ENCODE results near the gene DOCK4.

Gene DOCK4

GRCh38 chr7:112061051-112061450 lies 145.1 kb downstream of the DOCK4 start:
- no peak overlapping the region for H3K9ac ChIP-seq (ENCODE audit: low read depth, low read length)
- no peaks in the 10 kb centered on the region for H3K9me3 ChIP-seq (ENCODE audit: control insufficient read depth, insufficient read depth, low read length)
- H3K36me3 ChIP-seq (ENCODE audit: insufficient read depth, low read length), result no peaks in the 10 kb centered on the region
- H3K4me1 ChIP-seq (ENCODE audit: insufficient read depth, low read length), result no peaks in the 10 kb centered on the region; the same call in 1 of the 2 replicates

- H3K4me1 ChIP-seq (ENCODE audit: insufficient read depth, low read length), result no peaks in the 10 kb centered on the region; the same call in 1 of the 2 replicates
- no peaks in the 10 kb centered on the region for H3K36me3 ChIP-seq (ENCODE audit: insufficient read depth, low read length)
- H3K9me3 ChIP-seq (ENCODE audit: control insufficient read depth, insufficient read depth, low read length), result no peaks in the 10 kb centered on the region
- H3K9ac ChIP-seq (ENCODE audit: low read depth, low read length), result no peak overlapping the region
Measured at GRCh38 chr7:112060625-112061024, 145.6 kb downstream of the DOCK4 start.

- H3K9ac ChIP-seq (ENCODE audit: low read depth, low read length), result no peak overlapping the region
- no peaks in the 10 kb centered on the region for H3K9me3 ChIP-seq (ENCODE audit: control insufficient read depth, insufficient read depth, low read length)
- H3K36me3 ChIP-seq (ENCODE audit: insufficient read depth, low read length), result no peaks in the 10 kb centered on the region
- H3K4me1 ChIP-seq (ENCODE audit: insufficient read depth, low read length), result no peaks in the 10 kb centered on the region; the same call in 1 of the 2 replicates
Measured at GRCh38 chr7:112059675-112060074, 146.5 kb downstream of the DOCK4 start.

- no peaks in the 10 kb centered on the region for H3K9me3 ChIP-seq (ENCODE audit: control insufficient read depth, insufficient read depth, low read length)
- H3K4me1 ChIP-seq (ENCODE audit: insufficient read depth, low read length), result no peaks in the 10 kb centered on the region; the same call in 1 of the 2 replicates
- no peaks in the 10 kb centered on the region for H3K36me3 ChIP-seq (ENCODE audit: insufficient read depth, low read length)
- no peak overlapping the region for H3K9ac ChIP-seq (ENCODE audit: low read depth, low read length)
Measured at GRCh38 chr7:112058686-112059085, 147.5 kb downstream of the DOCK4 start.

GRCh38 chr7:112056409-112056808 lies 149.8 kb downstream of the DOCK4 start:
- H3K9ac ChIP-seq (ENCODE audit: low read depth, low read length), result no peak overlapping the region
- no peaks in the 10 kb centered on the region; the same call in 1 of the 2 replicates for H3K4me1 ChIP-seq (ENCODE audit: insufficient read depth, low read length)
- no peaks in the 10 kb centered on the region for H3K36me3 ChIP-seq (ENCODE audit: insufficient read depth, low read length)
- H3K9me3 ChIP-seq (ENCODE audit: control insufficient read depth, insufficient read depth, low read length), result no peaks in the 10 kb centered on the region

- Histone ChIP-seq H3K36me3 (ENCODE audit: insufficient read depth, low read length) (no peaks in the 10 kb centered on the region), H3K9me3 (ENCODE audit: control insufficient read depth, insufficient read depth, low read length) (no peaks in the 10 kb centered on the region), H3K4me1 (ENCODE audit: insufficient read depth, low read length) (no peaks in the 10 kb centered on the region; the same call in 1 of the 2 replicates), H3K9ac (ENCODE audit: low read depth, low read length) (no peak overlapping the region)
Measured at GRCh38 chr7:112053737-112054069, 152.5 kb downstream of the DOCK4 start.

GRCh38 chr7:112052993-112053736 lies 153.0 kb downstream of the DOCK4 start:
- Histone ChIP-seq H3K36me3 (ENCODE audit: insufficient read depth, low read length) (no peaks in the 10 kb centered on the region), H3K4me1 (ENCODE audit: insufficient read depth, low read length) (no peaks in the 10 kb centered on the region), H3K9ac (ENCODE audit: low read depth, low read length) (no peak overlapping the region), H3K9me3 (ENCODE audit: control insufficient read depth, insufficient read depth, low read length) (no peaks in the 10 kb centered on the region)

GRCh38 chr7:112052498-112052897 lies 153.7 kb downstream of the DOCK4 start:
- H3K9ac ChIP-seq (ENCODE audit: low read depth, low read length), result no peak overlapping the region

GRCh38 chr7:112050250-112050881 lies 155.8 kb downstream of the DOCK4 start:
- no peak overlapping the region for H3K9ac ChIP-seq (ENCODE audit: low read depth, low read length)
- no peaks in the 10 kb centered on the region for H3K9me3 ChIP-seq (ENCODE audit: control insufficient read depth, insufficient read depth, low read length)
- no peaks in the 10 kb centered on the region for H3K36me3 ChIP-seq (ENCODE audit: insufficient read depth, low read length)
- H3K4me1 ChIP-seq (ENCODE audit: insufficient read depth, low read length), result no peaks in the 10 kb centered on the region

More at GRCh38 chr7:112052498-112052897, 153.7 kb downstream of the DOCK4 start:
- H3K4me1 ChIP-seq (ENCODE audit: insufficient read depth, low read length), result no peaks in the 10 kb centered on the region
- H3K36me3 ChIP-seq (ENCODE audit: insufficient read depth, low read length), result no peaks in the 10 kb centered on the region
- no peaks in the 10 kb centered on the region for H3K9me3 ChIP-seq (ENCODE audit: control insufficient read depth, insufficient read depth, low read length)

- Histone ChIP-seq H3K9ac (ENCODE audit: low read depth, low read length) (no peak overlapping the region), H3K9me3 (ENCODE audit: control insufficient read depth, insufficient read depth, low read length) (no peaks in the 10 kb centered on the region), H3K36me3 (ENCODE audit: insufficient read depth, low read length) (no peaks in the 10 kb centered on the region), H3K4me1 (ENCODE audit: insufficient read depth, low read length) (no peaks in the 10 kb centered on the region)
Measured at GRCh38 chr7:112049555-112050249, 156.5 kb downstream of the DOCK4 start.

GRCh38 chr7:112047421-112047820 lies 158.8 kb downstream of the DOCK4 start:
- Histone ChIP-seq H3K9me3 (ENCODE audit: control insufficient read depth, insufficient read depth, low read length) (no peaks in the 10 kb centered on the region), H3K4me1 (ENCODE audit: insufficient read depth, low read length) (no peaks in the 10 kb centered on the region), H3K36me3 (ENCODE audit: insufficient read depth, low read length) (no peaks in the 10 kb centered on the region), H3K9ac (ENCODE audit: low read depth, low read length) (no peak overlapping the region)

GRCh38 chr7:112045222-112045621 lies 161.0 kb downstream of the DOCK4 start:
- no peaks in the 10 kb centered on the region for H3K4me1 ChIP-seq (ENCODE audit: insufficient read depth, low read length)
- no peaks in the 10 kb centered on the region for H3K9me3 ChIP-seq (ENCODE audit: control insufficient read depth, insufficient read depth, low read length)
- no peaks in the 10 kb centered on the region for H3K36me3 ChIP-seq (ENCODE audit: insufficient read depth, low read length)
- no peak overlapping the region for H3K9ac ChIP-seq (ENCODE audit: low read depth, low read length)

GRCh38 chr7:112042631-112043030 lies 163.6 kb downstream of the DOCK4 start:
- H3K36me3 ChIP-seq (ENCODE audit: insufficient read depth, low read length), result no peaks in the 10 kb centered on the region
- no peaks in the 10 kb centered on the region for H3K4me1 ChIP-seq (ENCODE audit: insufficient read depth, low read length)
- H3K9ac ChIP-seq (ENCODE audit: low read depth, low read length), result no peak overlapping the region
- no peaks in the 10 kb centered on the region for H3K9me3 ChIP-seq (ENCODE audit: control insufficient read depth, insufficient read depth, low read length)

- peaks cover 2% of the 10 kb centered on the region; the same call in 1 of the 2 replicates for H3K4me1 ChIP-seq (ENCODE audit: insufficient read depth, low read length)
- no peaks in the 10 kb centered on the region for H3K9me3 ChIP-seq (ENCODE audit: control insufficient read depth, insufficient read depth, low read length)
- H3K36me3 ChIP-seq (ENCODE audit: insufficient read depth, low read length), result no peaks in the 10 kb centered on the region
- no peak overlapping the region for H3K9ac ChIP-seq (ENCODE audit: low read depth, low read length)
Measured at GRCh38 chr7:112038353-112038752, 167.8 kb downstream of the DOCK4 start.

- Histone ChIP-seq H3K9ac (ENCODE audit: low read depth, low read length) (no peak overlapping the region), H3K36me3 (ENCODE audit: insufficient read depth, low read length) (no peaks in the 10 kb centered on the region), H3K9me3 (ENCODE audit: control insufficient read depth, insufficient read depth, low read length) (no peaks in the 10 kb centered on the region), H3K4me1 (ENCODE audit: insufficient read depth, low read length) (peaks cover 6% of the 10 kb centered on the region; the same call in 1 of the 2 replicates)
Measured at GRCh38 chr7:112036071-112036470, 170.1 kb downstream of the DOCK4 start.

Data from ES-I3 (cell line).